DMS53 treated with DMSO at 0.1 percent for 48 hours (cell line): ENCODE measurements around the gene SIGLEC9.

Source experiments
- DNase-seq: peaks from one replicate; lab custom pipeline; 2025; ENCODE audit not compliant: unreplicated experiment; lab: John Stamatoyannopoulos, UW

SIGLEC9 gene

DNA sequence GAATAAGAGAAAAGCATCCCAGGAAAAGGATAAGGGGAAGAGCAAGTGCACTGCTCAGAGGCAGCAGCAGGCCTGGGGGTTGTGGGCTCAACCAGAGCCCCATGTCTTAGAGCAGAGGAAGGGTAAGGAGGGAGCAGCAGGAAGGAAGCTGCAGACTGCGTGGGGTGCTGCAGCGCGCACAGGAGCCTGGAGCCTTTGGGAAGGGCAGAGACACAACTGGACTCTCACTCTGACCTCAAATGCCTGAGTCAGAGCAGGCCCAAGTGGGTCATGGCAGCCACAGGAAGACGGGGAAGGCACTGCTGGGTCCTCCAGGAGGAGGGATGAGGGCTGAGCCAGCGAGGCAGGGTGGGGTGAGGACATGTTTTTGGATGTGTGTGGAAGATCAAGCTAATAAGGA is 49.0 kb downstream of the SIGLEC9 start:
- no peak for DNase-seq

DNA sequence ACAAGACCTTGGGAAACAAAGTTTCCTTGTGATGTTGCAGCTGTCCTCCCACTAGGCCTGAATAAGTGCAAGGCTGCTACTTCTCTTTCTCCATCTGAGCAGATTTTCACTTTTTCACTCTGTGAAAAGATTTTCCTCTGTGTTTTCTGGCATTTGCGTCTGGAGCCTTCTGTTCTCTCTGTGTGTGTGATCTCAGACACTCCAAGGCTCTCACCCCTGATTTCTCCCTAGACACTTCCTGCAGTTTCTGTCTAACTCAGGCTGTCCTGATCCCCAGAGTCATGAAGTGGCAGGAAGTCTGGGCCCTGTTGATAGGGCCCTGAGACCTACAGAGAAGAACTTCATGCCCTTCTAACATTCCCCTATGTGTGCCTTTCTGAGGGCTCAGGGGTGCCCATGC is 54.5 kb downstream of the SIGLEC9 start:
- no peak for DNase-seq
